CD14-positive monocyte (primary cell): Measurements from ENCODE around the gene ATP6V0B. TPM values are rescaled to one million over a fixed set of nuclear protein-coding genes. Genes with fewer than 3 reads are reported as not detected.

Experiments used
- DNase-seq, 3 donors: peaks; one replicate each; pipeline ENCODE4 v3.0.0-alpha.2; 2011 to 2022
- H2AFZ ChIP-seq: 2 replicates; pipeline ENCODE4 v1.6.0; 2012; ENCODE audit warnings: mild to moderate bottlenecking, low read depth, low read length, inconsistent platforms; ENCODE audit not compliant: insufficient read depth, poor library complexity, severe bottlenecking
- H3K27ac ChIP-seq, 2 donors: 1 replicate in 1 of 2; 2 replicates in 1 of 2; pipeline ENCODE4 v1.5.1; 2012 to 2013; ENCODE audit warnings: low read length in 2 of 2, control low read depth in 1 of 2, inconsistent platforms in 1 of 2, low read depth in 1 of 2, mild to moderate bottlenecking in 1 of 2
- H3K27me3 ChIP-seq, 2 donors: one replicate each; pipeline versions ENCODE4 v1.6.0 to v1.6.1; 2011 to 2013; ENCODE audit warnings: low read length in 2 of 2; ENCODE audit not compliant: control insufficient read depth in 2 of 2, insufficient read depth in 2 of 2
- H3K36me3 ChIP-seq, 2 donors: replicated peaks in 1 of 2; 1 replicate in 1 of 2; 2 replicates in 1 of 2; pipeline versions ENCODE4 v1.5.1 to v1.6.1; 2012 to 2013; ENCODE audit warnings: low read length in 2 of 2, control low read depth in 1 of 2, inconsistent platforms in 1 of 2, mild to moderate bottlenecking in 1 of 2; ENCODE audit not compliant: insufficient read depth in 2 of 2, control insufficient read depth in 1 of 2
- H3K4me1 ChIP-seq, 2 donors: 1 replicate in 1 of 2; 2 replicates in 1 of 2; pipeline versions ENCODE4 v1.5.1 to v1.6.1; 2012 to 2013; ENCODE audit warnings: low read length in 2 of 2, control low read depth in 1 of 2, inconsistent platforms in 1 of 2, mild to moderate bottlenecking in 1 of 2, moderate library complexity in 1 of 2; ENCODE audit not compliant: insufficient read depth in 2 of 2, control insufficient read depth in 1 of 2
- H3K4me2 ChIP-seq: replicated peaks from 2 replicates; pipeline ENCODE3; 2012; ENCODE audit warnings: low read length, moderate library complexity, mild to moderate bottlenecking; ENCODE audit not compliant: poor library complexity, severe bottlenecking; ENCODE audit errors: extremely low read depth
- H3K4me3 ChIP-seq, 3 experiments: fragments of 200-600 bp in 1 of 3; sonication (generic) in 1 of 3; replicated peaks in 1 of 3; 1 replicate in 2 of 3; 2 replicates in 1 of 3; pipeline ENCODE4 v1.5.1; 2011 to 2013; ENCODE audit warnings: low read length in 3 of 3, mild to moderate bottlenecking in 3 of 3, control low read depth in 2 of 3, low read depth in 2 of 3, inconsistent platforms in 1 of 3, moderate library complexity in 1 of 3
- H3K79me2 ChIP-seq: 2 replicates; pipeline ENCODE4 v1.6.0; 2012; ENCODE audit warnings: mild to moderate bottlenecking, control low read depth, inconsistent platforms, low read length, moderate library complexity; ENCODE audit not compliant: insufficient read depth
- H3K9ac ChIP-seq: 2 replicates; pipeline ENCODE4 v1.6.0; 2017; ENCODE audit warnings: low read length, mild to moderate bottlenecking; ENCODE audit not compliant: insufficient read depth, poor library complexity, severe bottlenecking
- H3K9me3 ChIP-seq, 2 donors: replicated peaks in 1 of 2; 1 replicate in 1 of 2; 2 replicates in 1 of 2; pipeline versions ENCODE4 v1.5.1 to v1.6.1; 2012 to 2013; ENCODE audit warnings: low read length in 2 of 2, control low read depth in 1 of 2; ENCODE audit not compliant: control insufficient read depth in 1 of 2, insufficient read depth in 1 of 2
- H4K20me1 ChIP-seq: 2 replicates; pipeline ENCODE4 v1.6.0; 2012; ENCODE audit warnings: mild to moderate bottlenecking, low read length, control low read depth, moderate library complexity; ENCODE audit not compliant: insufficient read depth
- H3K27ac Mint-ChIP-seq, 7 donors: one replicate each; pipeline ENCODE4 v1.8.0; 2020; ENCODE audit warnings: mild to moderate bottlenecking in 7 of 7, mixed read lengths in 7 of 7, moderate library complexity in 6 of 7, inconsistent platforms in 2 of 7
- H3K27me3 Mint-ChIP-seq, 3 donors: one replicate each; pipeline ENCODE4 v1.8.0; 2021 to 2022; ENCODE audit warnings: low read depth in 3 of 3, mild to moderate bottlenecking in 3 of 3, mixed read lengths in 3 of 3, moderate library complexity in 3 of 3, inconsistent platforms in 1 of 3
- H3K36me3 Mint-ChIP-seq, 2 donors: one replicate each; pipeline ENCODE4 v1.8.0; 2020; ENCODE audit warnings: mixed read lengths in 2 of 2, inconsistent platforms in 1 of 2, mild to moderate bottlenecking in 1 of 2
- H3K4me1 Mint-ChIP-seq: one replicate; pipeline ENCODE4 v1.8.0; 2020; ENCODE audit warnings: mild to moderate bottlenecking, mixed read lengths
- H3K4me3 Mint-ChIP-seq, 2 donors: one replicate each; pipeline ENCODE4 v1.8.0; 2020; ENCODE audit warnings: mild to moderate bottlenecking in 2 of 2, mixed read lengths in 2 of 2, moderate library complexity in 1 of 2
- H3K9me3 Mint-ChIP-seq, 7 donors: one replicate each; pipeline ENCODE4 v1.8.0; 2020 to 2022; ENCODE audit warnings: mixed read lengths in 7 of 7, mild to moderate bottlenecking in 6 of 7, moderate library complexity in 6 of 7, inconsistent platforms in 2 of 7
- CTCF ChIP-seq: fragments of 200-600 bp; IDR thresholded peaks from one replicate; pipeline ENCODE4 v1.8.0; 2022; ENCODE audit warnings: antibody characterized with exemption, mild to moderate bottlenecking
- WGBS: methylation state at CpG from one replicate; pipeline ENCODE4 v1.1.5; 2013; ENCODE audit warnings: missing lambda C conversion rate; ENCODE audit not compliant: insufficient coverage; 5-methylcytosine and 5-hydroxymethylcytosine counted together
- intact Hi-C, 2 donors: fragments of 100-400 bp; cut with micrococcal nuclease; formaldehyde crosslinking; loops; one replicate each; pipeline versions ENCODE4 v1.15.0 to v1.15.1; 2023
- polyA plus RNA-seq, 3 donors: library from polyadenylated mRNA; depleted of rRNA in 1 of 3; unstranded in 2 of 3; stranded (reverse) in 1 of 3; fragments of 300-500 nt in 2 of 3; fragments of >200 nt in 1 of 3; fragmentation: Illumina TruSeq in 2 of 3; gene quantifications; 1 replicate in 2 of 3; 2 replicates in 1 of 3; pipeline ENCODE4 v1.2.3, GENCODE V29; 2012 to 2021

ATP6V0B gene
- polyA plus RNA-seq, 3 donors, result 465 to 1,219 (median 954) TPM

GRCh38 chr1:43930168-43930948 lies 44.4 kb upstream of the ATP6V0B start:
- DNase-seq, result no peak
- Mint-ChIP-seq H3K9me3 (peaks cover 0 to 6% (median 3%) of the 10 kb centered on the region in 7 donors), H3K4me3 (no peak overlapping the region), H3K27ac (no peak overlapping the region), H3K27me3 (peaks cover 8 to 15% (median 9%) of the 10 kb centered on the region in 3 donors), H3K4me1 (peaks cover 30% of the 10 kb centered on the region), H3K36me3 (peaks cover 22 to 25% of the 10 kb centered on the region in 2 donors)
- Histone ChIP-seq H3K4me2 (no peak overlapping the region), H3K9ac (no peak overlapping the region), H3K4me3 (no peak overlapping the region), H3K27me3 (peaks cover 0 to 7% of the 10 kb centered on the region in 2 donors), H3K27ac (no peak overlapping the region), H3K36me3 (peaks cover 3 to 7% of the 10 kb centered on the region in 2 donors), H4K20me1 (no peaks in the 10 kb centered on the region), H3K9me3 (peaks cover 0 to 3% of the 10 kb centered on the region in 2 donors), H2AFZ (no peak overlapping the region), H3K79me2 (peaks cover 6% of the 10 kb centered on the region), H3K4me1 (peaks cover 25% of the 10 kb centered on the region in 2 donors)
- peak; percentile 42 for TF ChIP-seq CTCF
- intact Hi-C loops, result loop anchor here in 1 of 2 donors (10.0 kb wide), 1 partner anchor 396 kb away; the partner anchor contains the start of gene PTPRF
- 93% methylated on average over 7 of the region's 10 CpGs for WGBS

- Mint-ChIP-seq H3K27me3 (peaks cover 8 to 19% (median 11%) of the 10 kb centered on the region in 3 donors), H3K27ac (no peak overlapping the region), H3K9me3 (peaks cover 0 to 6% (median 3%) of the 10 kb centered on the region in 7 donors), H3K4me3 (no peak overlapping the region), H3K4me1 (peaks cover 35% of the 10 kb centered on the region), H3K36me3 (peaks cover 16 to 20% of the 10 kb centered on the region in 2 donors)
- Histone ChIP-seq H3K79me2 (peaks cover 12% of the 10 kb centered on the region), H3K4me2 (no peak overlapping the region), H3K9ac (no peak overlapping the region), H3K4me1 (peaks cover 30 to 31% of the 10 kb centered on the region in 2 donors), H4K20me1 (no peaks in the 10 kb centered on the region), H3K9me3 (peaks cover 0 to 3% of the 10 kb centered on the region in 2 donors), H3K36me3 (peaks cover 0 to 1% of the 10 kb centered on the region in 2 donors), H2AFZ (no peak overlapping the region), H3K4me3 (no peak overlapping the region), H3K27me3 (peaks cover 0 to 7% of the 10 kb centered on the region in 2 donors), H3K27ac (no peak overlapping the region)
- 56% methylated on average over 4 of the region's 4 CpGs for WGBS
- DNase-seq, result no peak
- intact Hi-C loops, result loop anchor here in 1 of 2 donors (10.0 kb wide), 1 partner anchor 396 kb away; the partner anchor contains the start of gene PTPRF
- no peak for TF ChIP-seq CTCF
Measured at GRCh38 chr1:43930949-43931275, 43.8 kb upstream of the ATP6V0B start.
